IMR-90 (cell line): ENCODE measurements around the gene PCCA.

Source experiments
- BHLHE40 ChIP-seq: fragments of 150-350 bp; IDR thresholded peaks from 2 replicates; pipeline ENCODE4 v1.6.1; 2016; ENCODE audit warnings: mild to moderate bottlenecking, low read depth, low read length
- CEBPB ChIP-seq: IDR thresholded peaks from 2 replicates; pipeline ENCODE4 v1.6.1; 2012; ENCODE audit warnings: low read depth, low read length, improper control_type of control experiment
- CTCF ChIP-seq: conservative IDR thresholded peaks from 2 replicates; pipeline ENCODE4 v1.5.1; 2012; ENCODE audit warnings: mild to moderate bottlenecking, low read depth, low read length, improper control_type of control experiment
- MAFK ChIP-seq: IDR thresholded peaks from 2 replicates; pipeline ENCODE4 v1.6.1; 2012; ENCODE audit warnings: low read depth, low read length, improper control_type of control experiment
- MAZ ChIP-seq: IDR thresholded peaks from 2 replicates; pipeline ENCODE4 v1.6.1; 2012; ENCODE audit warnings: low read depth, mild to moderate bottlenecking, low read length, improper control_type of control experiment, moderate library complexity, borderline replicate concordance
- MXI1 ChIP-seq: IDR thresholded peaks from 2 replicates; pipeline ENCODE4 v1.6.1; 2012; ENCODE audit warnings: low read depth, mild to moderate bottlenecking, low read length, moderate library complexity, borderline replicate concordance
- NFE2L2 ChIP-seq: fragments of 150-350 bp; IDR thresholded peaks from 2 replicates; pipeline ENCODE4 v1.6.1; 2016; ENCODE audit warnings: low read depth, mild to moderate bottlenecking, low read length
- POLR2A ChIP-seq: IDR thresholded peaks from 2 replicates; pipeline ENCODE4 v1.6.1; 2012; ENCODE audit warnings: mild to moderate bottlenecking, low read depth, low read length
- RAD21 ChIP-seq: IDR thresholded peaks from 2 replicates; pipeline ENCODE4 v1.6.1; 2012; ENCODE audit warnings: low read length, improper control_type of control experiment
- RCOR1 ChIP-seq: IDR thresholded peaks from 2 replicates; pipeline ENCODE4 v1.6.1; 2012; ENCODE audit warnings: mild to moderate bottlenecking, low read length, improper control_type of control experiment; ENCODE audit not compliant: insufficient replicate concordance
- RFX5 ChIP-seq: IDR thresholded peaks from 2 replicates; pipeline ENCODE4 v1.8.0; 2012; ENCODE audit warnings: low read depth, mild to moderate bottlenecking, low read length, moderate library complexity
- SMC3 ChIP-seq: fragments of 150-350 bp; IDR thresholded peaks from 2 replicates; pipeline ENCODE4 v1.6.1; 2016; ENCODE audit warnings: low read depth, mild to moderate bottlenecking, antibody characterized with exemption, low read length, moderate library complexity
- TF ChIP-seq, protein P1 (sequence below): fragments of 150-350 bp; IDR thresholded peaks from 2 replicates; pipeline ENCODE4 v1.6.1; 2016; ENCODE audit warnings: low read depth, mild to moderate bottlenecking, low read length, moderate library complexity, borderline replicate concordance
- TF ChIP-seq, protein P2 (sequence below): fragments of 150-350 bp; IDR thresholded peaks from 2 replicates; pipeline ENCODE4 v1.6.1; 2017; ENCODE audit warnings: mild to moderate bottlenecking, antibody characterized with exemption, low read length, low read depth

GRCh38 chr13:100510208-100510957 is 421.5 kb downstream of the PCCA start:
- TF ChIP-seq CTCF (no peak), RFX5 (no peak), MXI1 (no peak), RCOR1 (no peak), MAFK (no peak), RAD21 (no peak), POLR2A (no peak), BHLHE40 (no peak), NFE2L2 (no peak), SMC3 (no peak), MAZ (no peak), CEBPB (no peak)
- TF ChIP-seq, protein P1, sequence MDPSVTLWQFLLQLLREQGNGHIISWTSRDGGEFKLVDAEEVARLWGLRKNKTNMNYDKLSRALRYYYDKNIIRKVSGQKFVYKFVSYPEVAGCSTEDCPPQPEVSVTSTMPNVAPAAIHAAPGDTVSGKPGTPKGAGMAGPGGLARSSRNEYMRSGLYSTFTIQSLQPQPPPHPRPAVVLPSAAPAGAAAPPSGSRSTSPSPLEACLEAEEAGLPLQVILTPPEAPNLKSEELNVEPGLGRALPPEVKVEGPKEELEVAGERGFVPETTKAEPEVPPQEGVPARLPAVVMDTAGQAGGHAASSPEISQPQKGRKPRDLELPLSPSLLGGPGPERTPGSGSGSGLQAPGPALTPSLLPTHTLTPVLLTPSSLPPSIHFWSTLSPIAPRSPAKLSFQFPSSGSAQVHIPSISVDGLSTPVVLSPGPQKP: no peak
- TF ChIP-seq, protein P2, sequence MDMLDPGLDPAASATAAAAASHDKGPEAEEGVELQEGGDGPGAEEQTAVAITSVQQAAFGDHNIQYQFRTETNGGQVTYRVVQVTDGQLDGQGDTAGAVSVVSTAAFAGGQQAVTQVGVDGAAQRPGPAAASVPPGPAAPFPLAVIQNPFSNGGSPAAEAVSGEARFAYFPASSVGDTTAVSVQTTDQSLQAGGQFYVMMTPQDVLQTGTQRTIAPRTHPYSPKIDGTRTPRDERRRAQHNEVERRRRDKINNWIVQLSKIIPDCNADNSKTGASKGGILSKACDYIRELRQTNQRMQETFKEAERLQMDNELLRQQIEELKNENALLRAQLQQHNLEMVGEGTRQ: no peak
